GM19025 (cell line): ENCODE results near the gene DUSP5.
A peak's percentile ranks its signal among the peaks of the same experiment; 100 is the strongest.
"Not testable (repeated sequence)": the region's sequence is repeated elsewhere in the genome, so short reads cannot be mapped to it uniquely, and the experiment has no call there.

Source experiments
- ATAC-seq: cut with Tn5 transposase; IDR thresholded peaks from one replicate; pipeline ENCODE4 v1.9.1; 2021; ENCODE audit warnings: mild to moderate bottlenecking, low read depth, moderate library complexity; ENCODE audit not compliant: unreplicated experiment

DUSP5 gene

DNA sequence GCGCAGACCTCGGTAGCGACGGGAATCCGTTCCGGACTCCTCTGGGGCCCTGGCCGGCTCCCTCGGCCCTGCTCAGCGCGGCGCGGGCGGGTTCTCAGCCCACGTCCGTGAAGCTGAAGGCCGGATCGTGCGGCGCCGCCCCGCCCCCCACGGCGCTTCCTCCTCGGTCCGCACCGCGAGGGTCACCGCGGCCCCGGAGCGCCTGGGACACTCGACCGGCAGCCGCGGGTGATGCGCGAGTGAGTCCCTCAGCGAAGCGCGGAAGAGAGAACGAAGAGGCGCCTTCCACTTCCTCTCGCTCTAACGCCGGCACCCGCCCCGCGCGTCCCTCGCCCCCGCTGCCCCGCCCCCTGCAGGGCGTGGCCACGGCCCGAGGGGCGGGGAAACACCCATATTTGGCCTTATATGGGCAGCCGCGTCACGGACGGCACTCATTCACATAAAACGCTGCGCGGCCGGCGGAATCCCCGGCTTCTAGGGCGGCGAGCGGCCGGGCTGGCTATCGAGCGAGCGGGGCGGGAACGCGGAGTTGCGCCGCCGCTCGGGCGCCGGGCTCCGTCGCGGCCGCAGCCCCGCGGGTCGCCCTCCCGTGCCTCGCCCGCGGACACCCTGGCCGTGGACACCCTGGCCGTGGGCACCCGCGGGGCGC, at the start of gene DUSP5:
DUSP5 (plus strand) TSS at position 470 of the 649 bp plus-strand sequence. CDS start 215 bp downstream, outside the sequence.
- ATAC-seq = peak; percentile 57

DNA sequence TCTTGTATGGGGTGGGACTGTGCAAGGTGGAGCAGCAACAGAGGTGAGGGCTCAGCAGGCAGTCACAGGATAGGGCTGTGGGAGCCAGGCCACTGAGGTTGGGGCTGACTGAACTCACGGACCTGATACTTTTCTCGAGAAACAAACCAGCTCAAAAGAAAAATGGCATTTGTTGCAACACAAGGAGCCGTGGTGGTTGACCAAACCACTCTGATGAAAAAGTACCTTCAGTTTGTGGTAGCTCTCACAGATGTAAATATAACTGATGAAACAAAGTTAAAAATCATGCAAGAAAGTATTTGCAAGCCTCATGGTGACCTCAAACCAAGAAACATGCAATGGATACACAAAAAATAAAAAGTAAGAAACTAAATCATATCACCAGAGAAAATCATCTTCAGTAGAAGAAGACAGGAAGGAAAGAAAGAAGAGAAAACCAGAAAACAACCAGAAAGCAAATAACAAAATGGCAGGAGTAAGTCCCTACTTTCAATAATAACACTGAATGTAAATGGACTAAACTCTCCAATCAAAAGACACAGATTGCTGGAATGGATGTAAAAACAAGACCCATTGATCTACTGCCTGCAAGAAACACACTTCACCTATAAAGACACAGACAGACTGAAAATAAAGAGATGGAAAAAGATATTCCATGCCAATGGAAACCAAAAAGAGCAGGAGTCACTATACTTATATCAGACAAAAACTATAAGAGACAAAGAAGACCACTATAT, 48.9 kb upstream of the DUSP5 start:
- no peak for ATAC-seq

GRCh38 chr10:110455446-110455845, 42.3 kb upstream of the DUSP5 start:
- no peak for ATAC-seq

DNA sequence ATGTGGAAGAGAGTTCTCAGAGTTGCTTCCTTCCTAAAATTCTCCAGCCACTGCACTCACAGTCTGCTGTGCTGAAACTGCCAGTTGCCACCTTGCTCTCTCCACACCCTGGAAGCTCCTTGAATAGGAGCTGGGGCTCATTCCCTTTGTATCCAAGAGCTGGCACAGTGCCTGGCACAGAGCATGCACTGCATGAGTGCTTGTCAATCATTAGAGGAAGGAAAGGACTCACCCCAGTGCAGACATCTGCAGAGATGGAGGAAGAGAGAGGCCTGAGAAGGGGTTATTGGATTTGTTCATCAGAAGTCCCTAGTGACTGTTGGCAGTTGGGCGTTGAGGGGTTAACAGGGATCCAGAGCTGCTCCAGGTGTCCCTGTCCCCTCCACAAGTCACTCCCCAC, 41.7 kb upstream of the DUSP5 start:
- ATAC-seq = no peak

- ATAC-seq = no peak
Measured at GRCh38 chr10:110456523-110457091, 41.1 kb upstream of the DUSP5 start.

DNA sequence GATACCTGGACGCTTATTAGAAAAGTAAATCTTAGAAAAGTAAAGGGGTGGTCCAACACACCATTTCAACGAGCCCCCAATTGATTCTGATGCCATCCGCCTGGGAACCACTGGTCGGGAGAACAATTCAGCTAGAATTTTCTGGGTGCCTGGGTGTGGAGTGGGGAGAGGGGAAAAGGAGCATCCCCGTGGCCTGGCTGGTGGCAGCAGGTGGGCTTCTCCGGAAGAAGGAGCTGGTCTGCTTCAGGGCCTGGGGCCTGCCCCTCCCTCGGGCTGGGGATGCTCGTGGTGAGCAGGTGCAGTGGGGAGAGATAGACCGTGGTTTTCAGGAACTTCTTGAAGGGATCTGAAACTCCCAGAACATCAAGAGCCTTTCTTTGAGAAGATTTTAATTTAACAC, 39.9 kb upstream of the DUSP5 start:
- ATAC-seq = no peak

- ATAC-seq = no peak
Measured at GRCh38 chr10:110458266-110458920, 39.3 kb upstream of the DUSP5 start.

- ATAC-seq = no peak
Measured at GRCh38 chr10:110459600-110459999, 38.1 kb upstream of the DUSP5 start.

DNA sequence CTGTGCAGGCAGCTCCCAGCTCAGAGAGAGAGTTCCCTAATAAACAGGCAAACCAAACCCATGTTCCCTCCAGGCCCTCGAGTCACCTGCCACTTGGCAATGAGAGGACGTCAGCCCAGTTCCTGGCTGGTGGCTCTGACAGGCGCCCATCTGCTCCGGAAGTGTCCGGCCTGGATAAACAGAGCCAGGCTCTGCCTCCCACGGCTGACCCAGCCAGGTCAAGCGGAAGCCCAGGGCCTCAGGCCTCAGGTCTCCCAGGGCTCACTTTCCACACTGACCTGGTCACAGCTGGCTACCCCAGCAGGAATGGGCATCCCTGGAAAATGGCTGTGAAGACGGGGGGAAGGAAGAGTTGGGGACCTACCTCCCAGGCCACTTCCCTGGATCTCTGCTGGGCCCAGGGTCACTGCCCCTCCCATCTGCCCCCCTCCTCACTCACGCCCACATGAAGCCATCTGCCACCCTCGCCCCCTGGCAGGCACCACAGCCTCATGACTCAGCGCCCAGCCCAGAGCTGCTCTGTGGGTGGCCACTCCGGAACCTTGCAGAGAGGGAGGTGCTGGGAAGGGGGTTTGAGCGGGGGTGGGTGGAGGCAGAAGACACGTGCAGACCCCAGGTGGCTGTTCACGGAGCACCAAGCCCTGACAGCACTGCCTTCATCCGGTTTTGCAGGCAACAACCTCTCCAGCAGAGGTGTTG, 37.4 kb upstream of the DUSP5 start:
- ATAC-seq = no peak

DNA sequence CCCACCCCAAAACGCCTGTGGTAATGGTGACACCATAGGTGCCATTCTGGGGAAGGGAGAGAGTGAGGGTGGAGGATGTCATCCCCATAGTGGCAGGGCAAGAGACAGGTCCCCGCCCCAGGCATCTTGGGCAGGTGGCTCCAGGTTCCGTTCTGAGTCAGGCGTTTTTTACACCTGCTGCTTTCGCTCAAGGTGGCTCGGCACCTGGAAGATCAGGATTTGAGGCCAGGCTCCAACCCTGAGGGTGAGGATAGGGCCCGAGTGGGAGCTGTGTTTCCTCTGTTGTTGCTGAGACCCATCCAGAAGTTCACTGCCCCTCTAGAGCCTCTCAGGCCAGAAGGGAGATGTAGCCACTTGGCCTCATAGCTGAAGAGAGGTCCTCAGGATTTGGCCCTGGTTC, 36.6 kb upstream of the DUSP5 start:
- ATAC-seq = no peak

GRCh38 chr10:110461530-110461929, 36.2 kb upstream of the DUSP5 start:
- no peak for ATAC-seq

GRCh38 chr10:110462166-110463095, 35.3 kb upstream of the DUSP5 start:
- ATAC-seq = no peak

DNA sequence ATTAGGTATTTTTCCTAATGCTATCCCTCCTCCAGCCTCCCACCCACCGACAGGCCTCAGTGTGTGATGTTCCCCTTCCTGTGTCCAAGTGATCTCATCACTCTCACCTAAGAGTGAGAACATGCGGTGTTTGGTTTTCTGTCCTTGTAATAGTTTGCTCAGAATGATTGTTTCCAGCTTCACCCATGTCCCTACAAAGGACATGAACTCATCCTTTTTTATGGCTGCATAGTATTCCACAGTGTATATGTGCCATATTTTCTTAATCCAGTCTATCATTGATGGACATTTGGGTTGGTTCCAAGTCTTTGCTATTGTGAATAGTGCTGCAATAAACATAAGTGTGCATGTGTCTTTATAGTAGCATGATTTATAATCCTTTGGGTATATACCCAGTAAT, 29.4 kb upstream of the DUSP5 start:
- ATAC-seq = not testable (repeated sequence)

GRCh38 chr10:110470541-110470940, 27.2 kb upstream of the DUSP5 start:
- not testable (repeated sequence) for ATAC-seq

DNA sequence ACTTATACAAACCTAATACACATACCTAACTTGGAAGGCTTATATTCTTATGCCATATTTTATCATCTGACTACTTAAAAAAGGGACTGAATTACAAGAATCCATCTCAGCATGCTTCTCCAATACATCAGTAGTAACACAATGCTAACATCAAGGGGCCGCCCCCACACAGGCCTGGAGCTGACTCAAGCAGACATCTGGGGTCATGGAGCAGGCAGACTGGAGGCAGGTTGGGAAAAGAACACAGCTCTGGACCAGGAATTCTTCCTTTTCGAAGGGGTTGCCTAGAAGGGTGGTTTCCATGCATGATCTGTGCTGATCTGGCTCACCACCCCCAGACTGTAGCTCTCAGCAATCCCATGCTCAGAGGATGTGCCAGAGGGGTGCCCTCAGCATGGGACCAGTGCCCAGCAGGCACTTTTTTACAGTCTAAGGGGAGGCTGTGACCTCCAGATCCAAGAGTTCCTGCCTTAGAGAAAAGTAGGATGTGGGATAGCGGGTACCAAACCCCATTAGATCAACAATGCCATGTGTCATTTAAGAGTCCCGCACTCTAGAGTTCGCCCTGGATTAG, 26.1 kb upstream of the DUSP5 start:
- ATAC-seq = no peak

- ATAC-seq = no peak
Measured at GRCh38 chr10:110474017-110474416, 23.7 kb upstream of the DUSP5 start.

DNA sequence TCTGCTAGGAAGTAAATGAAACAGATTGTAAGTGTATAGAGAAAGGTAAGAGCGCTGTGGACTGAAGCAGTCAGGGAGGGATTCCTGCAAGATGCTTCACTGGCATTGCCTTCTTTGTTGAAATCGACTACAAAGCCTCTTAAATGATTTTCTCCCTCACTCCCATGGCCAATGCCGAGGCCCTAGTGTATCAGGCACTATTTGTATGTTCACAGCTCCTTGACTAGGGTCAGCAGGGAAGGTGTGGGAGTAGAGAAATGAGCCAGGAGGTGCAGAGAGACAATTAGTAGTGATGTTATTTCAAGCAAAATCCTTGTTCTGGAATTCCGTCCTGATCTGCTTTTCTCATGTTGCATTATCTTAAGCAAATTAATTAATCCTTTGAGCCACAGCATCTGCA, 22.9 kb upstream of the DUSP5 start:
- ATAC-seq = no peak

DNA sequence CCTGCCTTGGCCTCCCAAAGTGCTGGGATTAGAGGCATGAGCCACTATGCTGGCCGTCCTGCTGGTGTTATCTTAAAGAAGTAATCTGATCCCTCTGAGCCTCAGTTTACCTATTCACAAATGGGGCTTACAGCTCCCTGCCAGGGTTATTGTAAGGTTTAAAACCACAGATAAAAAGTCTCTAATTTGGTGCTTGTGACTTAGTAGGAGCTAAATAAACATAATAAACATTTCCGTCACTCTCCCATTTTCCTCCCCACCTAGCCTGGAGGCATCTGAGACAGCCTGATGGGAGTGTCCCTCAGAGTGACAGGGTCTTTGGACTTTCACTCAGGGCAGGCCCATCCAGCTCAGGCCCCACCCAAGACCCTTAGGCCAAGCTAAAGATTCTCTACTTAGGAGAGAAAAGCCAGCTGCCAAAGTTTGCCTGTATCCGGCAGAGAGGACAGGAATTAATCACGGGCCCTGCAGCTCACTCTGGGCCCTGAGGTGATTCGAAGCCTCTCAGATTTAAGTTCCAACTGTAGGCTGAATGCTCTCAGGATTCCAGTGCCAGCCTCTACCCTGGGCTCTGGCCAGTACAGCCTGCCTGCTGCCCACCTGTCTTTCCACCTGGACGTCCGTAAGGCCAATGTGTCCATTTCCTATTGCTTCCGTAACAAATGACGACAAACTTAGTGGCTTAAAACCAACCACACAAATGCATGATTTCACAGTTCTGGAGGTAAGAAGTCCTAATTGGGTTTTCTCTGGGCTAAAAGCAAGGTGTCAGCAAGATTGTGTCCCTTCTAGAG, 21.8 kb upstream of the DUSP5 start:
- ATAC-seq = no peak

DNA sequence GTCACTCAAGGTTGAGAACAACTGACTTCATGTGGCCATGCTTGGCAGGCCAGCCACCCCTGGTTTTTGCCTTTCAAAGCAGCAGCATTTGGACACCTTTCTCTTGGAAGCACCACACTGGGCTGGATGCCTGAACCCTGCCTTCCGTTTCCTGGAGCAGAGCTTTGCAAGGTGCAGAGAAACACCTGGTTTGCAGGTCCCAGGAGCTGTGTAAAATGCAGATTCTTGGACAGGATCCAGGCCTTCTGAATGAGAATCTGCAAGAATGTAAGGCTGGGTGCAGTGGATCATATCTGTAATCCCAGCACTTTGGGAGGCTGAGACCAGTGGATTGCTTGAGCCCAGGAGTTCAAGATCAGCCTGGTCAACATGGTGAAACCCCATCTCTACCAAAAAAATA, 18.0 kb upstream of the DUSP5 start:
- ATAC-seq = no peak
